ENCODE data around the gene XYLT2.
"Not testable (repeated sequence)": the region's sequence is repeated elsewhere in the genome, so short reads cannot be mapped to it uniquely, and the experiment has no call there.

- TF ChIP-seq CTCF, POLR2A (IDR thresholded peaks at IDR 0.05): not testable (repeated sequence)
These were observed 29.3 kb upstream of the XYLT2 start for GRCh38 chr17:50316660-50317059.
